Naive thymus-derived CD8-positive, alpha-beta T cell (primary cell): ENCODE data around the gene RICTOR. TPM values are rescaled to one million over a fixed set of nuclear protein-coding genes. Genes with fewer than 3 reads are reported as not detected.

ENCODE experiments used
- ATAC-seq, 2 donors: fragments of 150-1000 bp; cut with Tn5 transposase in 1 of 2; sonication (Bioruptor Pico), chemical (Tn5 transposase) in 1 of 2; 1 replicate in 1 of 2; 2 replicates in 1 of 2; pipeline ENCODE4 v1.10.0; 2021; ENCODE audit warnings: mild to moderate bottlenecking in 2 of 2, moderate library complexity in 2 of 2
- POLR2A ChIA-PET: fragments of 350-600 bp; sonication (Branson Sonifier 250); formaldehyde crosslinking; loops from one replicate; lab custom pipeline; 2021; ENCODE audit warnings: antibody characterized with exemption; lab: Charles Lee
- DNase-seq, 10 donors: peaks; one replicate each; pipeline versions ENCODE4 v3.0.0 to v3.0.0-alpha.2; 2020 to 2022
- H3K27ac Mint-ChIP-seq, 10 donors: one replicate each; pipeline ENCODE4 v1.8.0; 2020 to 2022; ENCODE audit warnings: mild to moderate bottlenecking in 10 of 10, mixed read lengths in 10 of 10, moderate library complexity in 4 of 10, inconsistent platforms in 1 of 10
- H3K27me3 Mint-ChIP-seq, 5 donors: one replicate each; pipeline ENCODE4 v1.8.0; 2021 to 2022; ENCODE audit warnings: mixed read lengths in 5 of 5
- H3K36me3 Mint-ChIP-seq, 3 donors: one replicate each; pipeline ENCODE4 v1.8.0; 2020 to 2022; ENCODE audit warnings: mixed read lengths in 3 of 3, mild to moderate bottlenecking in 2 of 3, inconsistent platforms in 1 of 3
- H3K4me1 Mint-ChIP-seq, 4 donors: one replicate each; pipeline ENCODE4 v1.8.0; 2021 to 2022; ENCODE audit warnings: mixed read lengths in 4 of 4
- H3K4me3 Mint-ChIP-seq, 10 donors: one replicate each; pipeline ENCODE4 v1.8.0; 2020 to 2022; ENCODE audit warnings: mild to moderate bottlenecking in 10 of 10, mixed read lengths in 10 of 10, moderate library complexity in 6 of 10, inconsistent platforms in 1 of 10
- H3K9me3 Mint-ChIP-seq, 9 donors: one replicate each; pipeline ENCODE4 v1.8.0; 2020 to 2022; ENCODE audit warnings: mixed read lengths in 9 of 9, mild to moderate bottlenecking in 3 of 9, inconsistent platforms in 1 of 9, moderate library complexity in 1 of 9
- polyA plus RNA-seq, 3 donors: library from polyadenylated mRNA; unstranded; fragments of 300-500 nt; fragmentation: Illumina TruSeq; gene quantifications; one replicate each; pipeline ENCODE4 v1.2.3, GENCODE V29; 2021
- total RNA-seq, 8 experiments: library from RNA in 2 of 8; stranded (reverse) in 2 of 8; gene quantifications; one replicate each; pipeline ENCODE4 v1.2.3 and lab custom pipeline; 2021 to 2026

RICTOR gene
- total and polyA plus RNA-seq, 5 experiments from 2014 or later, result 9.1 to 102 (median 14.7) TPM

- no peak for ATAC-seq
- POLR2A ChIA-PET, result no interaction called here
- no peak overlapping the region for H3K27ac Mint-ChIP-seq
Observed at GRCh38 chr5:38888041-38888440, 186.2 kb downstream of the RICTOR start.

More at GRCh38 chr5:38888041-38888440, 186.2 kb downstream of the RICTOR start:
- Mint-ChIP-seq H3K36me3 (peaks cover 0 to under 1% (median 0%) of the 10 kb centered on the region in 3 donors), H3K9me3 (peaks cover 0 to 10% (median 2%) of the 10 kb centered on the region in 9 donors), H3K27me3 (peaks cover 13 to 29% (median 23%) of the 10 kb centered on the region in 5 donors), H3K4me1 (no peaks in the 10 kb centered on the region), H3K4me3 (no peak overlapping the region)
- DNase-seq, result no peak

Other genes with a start within 250 kb of the RICTOR start
- not detected for gene OSMR, start 228.4 kb downstream of the RICTOR start, total RNA-seq
- under 1 TPM in 2 of 3 donors, not detected in 1; 0.13 to 0.18 TPM for gene OSMR, start 228.4 kb downstream of the RICTOR start, polyA plus RNA-seq
- gene FYB1, start 145.2 kb upstream of the RICTOR start, total RNA-seq, result 100 to 1,000 TPM; 579 to 642 TPM
- 100 to 1,000 TPM; 181 to 431 (median 312) TPM for gene FYB1, start 145.2 kb upstream of the RICTOR start, polyA plus RNA-seq